Ascending aorta (tissue), 2 donors: ENCODE data around the gene UBE2C. TPM values are rescaled to one million over a fixed set of nuclear protein-coding genes. Genes with fewer than 3 reads are reported as not detected.

Experiments
- DNase-seq, 2 donors: peaks; one replicate each; pipeline ENCODE4 v3.0.0-alpha.2; 2019; ENCODE audit warnings: low spot score in 2 of 2
- H3K27ac ChIP-seq, 2 donors: fragments of 200-600 bp; sonication (generic); one replicate each; pipeline ENCODE4 v1.5.1; 2016 to 2017; ENCODE audit warnings: mild to moderate bottlenecking in 1 of 2
- H3K27me3 ChIP-seq: fragments of 200-600 bp; sonication (generic); one replicate; pipeline ENCODE4 v1.5.1; 2017
- H3K36me3 ChIP-seq, 2 donors: fragments of 200-600 bp; sonication (generic); one replicate each; pipeline ENCODE4 v1.5.1; 2016
- H3K4me1 ChIP-seq, 2 donors: fragments of 200-600 bp; sonication (generic); one replicate each; pipeline ENCODE4 v1.5.1; 2016 to 2017; ENCODE audit warnings: mild to moderate bottlenecking in 1 of 2
- H3K4me3 ChIP-seq, 2 donors: fragments of 200-600 bp; sonication (generic); one replicate each; pipeline ENCODE4 v1.5.1; 2016 to 2017; ENCODE audit warnings: mild to moderate bottlenecking in 1 of 2
- H3K9me3 ChIP-seq, 2 donors: fragments of 200-600 bp; sonication (generic); one replicate each; pipeline ENCODE4 v1.5.1; 2016
- intact Hi-C: fragments of 100-400 bp; cut with DNase I; formaldehyde crosslinking; loops from one replicate; pipeline ENCODE4 v1.15.1; 2023
- total RNA-seq: library from RNA; depleted of rRNA; stranded (reverse); fragments of >200 nt; gene quantifications from one replicate; pipeline ENCODE4 v1.1.0, GENCODE V29; 2016
- TF ChIP-seq, protein P1 (sequence below), 3 experiments: fragments of 200-600 bp in 2 of 3; fragments of 450-650 bp in 1 of 3; sonication (generic) in 2 of 3; IDR thresholded peaks; one replicate each; pipeline ENCODE4 v1.5.1; 2016 to 2019; ENCODE audit warnings: antibody characterized with exemption in 3 of 3, mild to moderate bottlenecking in 1 of 3, moderate library complexity in 1 of 3

The UBE2C gene
- total RNA-seq, 1 donor from 2014 or later = not detected

DNA sequence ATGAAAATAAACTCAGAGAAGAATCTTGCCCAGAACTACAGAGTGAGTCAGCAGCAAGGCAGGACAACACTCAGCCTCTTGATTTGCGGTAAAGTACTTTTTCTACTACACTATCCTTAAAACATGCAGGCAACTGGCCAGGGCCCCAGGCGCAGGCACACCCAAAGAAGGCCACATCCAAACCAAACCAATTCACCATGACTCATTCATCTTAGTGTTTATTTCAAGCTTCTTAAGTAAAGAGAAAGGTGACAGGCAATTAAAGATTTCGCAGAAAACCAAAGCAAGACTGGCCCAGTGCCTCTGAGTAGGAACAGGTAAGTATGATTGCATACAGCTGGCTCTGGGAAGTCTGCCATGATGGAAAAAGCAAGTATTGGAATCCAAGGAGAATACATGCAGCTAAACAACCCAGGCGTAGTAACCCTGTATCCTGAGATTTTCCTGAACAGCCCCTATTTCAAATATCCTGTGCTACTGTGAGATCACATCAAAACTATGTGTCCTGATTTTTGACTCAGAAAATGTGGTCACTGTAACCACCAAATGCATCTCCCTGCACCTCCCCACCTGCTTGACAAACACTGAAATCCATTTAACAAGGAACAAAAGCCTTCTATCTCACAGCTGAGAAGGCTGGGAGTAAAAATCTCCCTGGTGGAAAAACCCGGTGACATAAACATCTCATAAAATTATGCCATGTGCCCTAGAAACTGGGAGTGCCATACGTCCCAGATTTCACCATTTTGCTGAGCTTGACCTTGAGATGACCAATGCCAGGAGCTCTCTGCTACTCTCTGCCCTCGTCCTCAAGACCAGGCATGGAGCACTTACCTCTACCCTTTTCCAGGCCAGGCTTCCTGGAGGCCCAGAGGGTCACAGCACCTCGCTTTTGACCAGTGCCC lies 33.2 kb upstream of the UBE2C start:
- no peaks in the 10 kb centered on the region for H3K27me3 ChIP-seq
- peak overlapping the region; percentile 91 to 92 for H3K27ac ChIP-seq
- H3K36me3 ChIP-seq = no peaks in the 10 kb centered on the region
- TF ChIP-seq, protein P1, sequence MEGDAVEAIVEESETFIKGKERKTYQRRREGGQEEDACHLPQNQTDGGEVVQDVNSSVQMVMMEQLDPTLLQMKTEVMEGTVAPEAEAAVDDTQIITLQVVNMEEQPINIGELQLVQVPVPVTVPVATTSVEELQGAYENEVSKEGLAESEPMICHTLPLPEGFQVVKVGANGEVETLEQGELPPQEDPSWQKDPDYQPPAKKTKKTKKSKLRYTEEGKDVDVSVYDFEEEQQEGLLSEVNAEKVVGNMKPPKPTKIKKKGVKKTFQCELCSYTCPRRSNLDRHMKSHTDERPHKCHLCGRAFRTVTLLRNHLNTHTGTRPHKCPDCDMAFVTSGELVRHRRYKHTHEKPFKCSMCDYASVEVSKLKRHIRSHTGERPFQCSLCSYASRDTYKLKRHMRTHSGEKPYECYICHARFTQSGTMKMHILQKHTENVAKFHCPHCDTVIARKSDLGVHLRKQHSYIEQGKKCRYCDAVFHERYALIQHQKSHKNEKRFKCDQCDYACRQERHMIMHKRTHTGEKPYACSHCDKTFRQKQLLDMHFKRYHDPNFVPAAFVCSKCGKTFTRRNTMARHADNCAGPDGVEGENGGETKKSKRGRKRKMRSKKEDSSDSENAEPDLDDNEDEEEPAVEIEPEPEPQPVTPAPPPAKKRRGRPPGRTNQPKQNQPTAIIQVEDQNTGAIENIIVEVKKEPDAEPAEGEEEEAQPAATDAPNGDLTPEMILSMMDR (IDR thresholded peaks at IDR 0.05) = no peak
- intact Hi-C loops = loop anchor here (5.0 to 10.0 kb wide), 3 partner anchors 407 to 814 kb away; partner anchors contain the start of genes STK4 and TOMM34
- DNase-seq = peak; percentile 88 to 97
- peaks cover 26 to 46% of the 10 kb centered on the region in 2 donors for H3K4me1 ChIP-seq
- no peaks in the 10 kb centered on the region for H3K9me3 ChIP-seq
- no peak overlapping the region for H3K4me3 ChIP-seq

GRCh38 chr20:45780159-45780558 lies 32.3 kb upstream of the UBE2C start:
- H3K9me3 ChIP-seq = no peaks in the 10 kb centered on the region
- H3K4me3 ChIP-seq = no peak overlapping the region
- H3K4me1 ChIP-seq = peaks cover 26 to 46% of the 10 kb centered on the region in 2 donors
- no peaks in the 10 kb centered on the region for H3K27me3 ChIP-seq
- TF ChIP-seq, protein P1 (IDR thresholded peaks at IDR 0.05) = no peak
- H3K36me3 ChIP-seq = no peaks in the 10 kb centered on the region
- no peak for DNase-seq
- intact Hi-C loops = loop anchor here (1.0 kb wide), 1 partner anchor 11 kb away; the partner anchor contains the start of genes DNTTIP1 and WFDC3
- peak overlapping the region; percentile 91 to 92 for H3K27ac ChIP-seq

GRCh38 chr20:45781391-45781931 lies 31.0 kb upstream of the UBE2C start:
- TF ChIP-seq, protein P1 (IDR thresholded peaks at IDR 0.05) = no peak
- Histone ChIP-seq H3K4me3 (no peak overlapping the region), H3K27ac (peak overlapping the region; percentile 91 to 92), H3K27me3 (no peaks in the 10 kb centered on the region), H3K4me1 (peaks cover 26 to 46% of the 10 kb centered on the region in 2 donors), H3K36me3 (no peaks in the 10 kb centered on the region), H3K9me3 (no peaks in the 10 kb centered on the region)
- intact Hi-C loops = no loop called here
- no peak for DNase-seq

DNA sequence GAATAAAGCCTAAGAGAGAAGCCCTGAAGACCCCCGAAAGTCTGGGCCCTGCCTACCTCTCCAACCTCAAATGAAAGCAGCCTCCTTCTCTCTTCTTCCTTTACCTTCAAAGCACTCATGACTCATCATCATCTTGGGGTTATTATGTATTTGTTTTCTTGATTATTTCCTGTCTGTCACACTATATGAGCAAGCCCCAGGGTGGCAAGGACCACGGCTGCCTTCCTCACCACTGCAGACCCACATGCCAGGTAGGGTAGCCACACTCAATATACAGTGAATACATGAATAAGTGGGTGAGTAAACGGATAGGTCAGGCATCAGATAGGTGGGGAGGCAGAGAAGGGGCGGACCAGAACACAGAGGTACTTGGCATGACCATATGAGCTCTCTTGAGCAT lies 29.6 kb upstream of the UBE2C start:
- no peak for DNase-seq
- H3K27ac ChIP-seq = peak overlapping the region in 1 of 2 donors; percentile 91
- no peaks in the 10 kb centered on the region for H3K9me3 ChIP-seq
- no peaks in the 10 kb centered on the region for H3K27me3 ChIP-seq
- intact Hi-C loops = no loop called here
- no peaks in the 10 kb centered on the region for H3K36me3 ChIP-seq
- TF ChIP-seq, protein P1 (IDR thresholded peaks at IDR 0.05) = no peak
- no peak overlapping the region for H3K4me3 ChIP-seq
- H3K4me1 ChIP-seq = peaks cover 26 to 43% of the 10 kb centered on the region in 2 donors

DNA sequence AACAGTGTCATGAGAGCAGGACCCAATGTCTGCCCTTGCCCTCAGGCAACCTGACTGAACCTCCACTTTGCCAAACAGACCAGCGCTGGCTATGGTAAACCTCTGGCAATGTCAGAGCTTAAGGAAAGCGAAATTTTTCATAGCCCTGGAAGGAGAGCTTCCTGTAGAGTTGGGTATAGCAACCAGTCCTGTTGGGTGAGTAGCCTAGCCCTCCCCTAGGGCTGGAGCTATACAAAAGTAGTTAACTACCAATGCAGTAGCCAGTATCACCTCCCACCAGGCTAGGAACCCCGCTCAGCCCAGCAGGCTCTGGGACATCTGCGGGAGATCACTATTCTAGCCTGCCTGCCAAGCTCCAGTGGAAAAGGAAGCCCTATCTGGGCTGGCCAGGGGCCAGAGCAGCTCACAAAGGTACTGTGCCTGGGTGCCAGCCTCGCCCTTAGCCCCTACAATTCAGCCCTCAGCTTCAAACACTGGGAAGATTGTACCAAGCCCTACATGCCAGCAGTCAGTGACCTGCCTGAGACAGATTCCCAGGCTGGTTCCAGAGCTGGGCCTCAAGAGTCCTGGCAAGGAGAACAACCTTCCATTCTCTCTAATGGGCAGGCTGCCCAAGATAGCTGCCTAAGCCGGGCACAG lies 28.7 kb upstream of the UBE2C start:
- DNase-seq = no peak
- Histone ChIP-seq H3K4me1 (peaks cover 23 to 36% of the 10 kb centered on the region in 2 donors), H3K9me3 (no peaks in the 10 kb centered on the region), H3K27ac (peak overlapping the region; percentile 21 to 39), H3K4me3 (no peak overlapping the region), H3K27me3 (no peaks in the 10 kb centered on the region), H3K36me3 (no peaks in the 10 kb centered on the region)
- TF ChIP-seq, protein P1 (IDR thresholded peaks at IDR 0.05) = no peak
- intact Hi-C loops = no loop called here
